ENCODE measurements around the gene KIF2A.

DNA sequence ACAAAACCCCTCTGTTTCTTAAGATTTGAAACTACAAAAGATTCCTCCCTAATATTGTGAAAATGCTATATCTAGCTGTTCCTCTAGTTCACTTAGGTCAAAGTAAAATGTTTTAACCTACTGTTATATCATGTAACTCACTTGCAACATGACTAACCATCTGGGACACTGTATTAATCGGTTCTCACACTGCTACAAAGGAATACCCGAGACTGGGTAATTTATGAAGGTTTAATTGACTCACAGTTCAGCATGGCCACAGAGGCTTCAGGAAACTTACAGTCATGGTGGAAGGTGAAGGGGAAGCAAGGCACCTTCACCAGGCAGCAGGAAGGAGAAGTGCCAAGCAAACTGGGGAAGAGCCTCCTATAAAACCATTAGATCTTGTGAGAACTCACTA is 63.0 kb downstream of the KIF2A start:
- TF ChIP-seq CTCF (IDR thresholded peaks at IDR 0.05) (no peak), ZFX (IDR thresholded peaks at IDR 0.05; ENCODE audit: borderline replicate concordance) (no peak)

Measured in 22Rv1 (cell line).